Measurements from ENCODE around the gene ZXDB.
"Not testable (repeated sequence)": the region's sequence is repeated elsewhere in the genome, so short reads cannot be mapped to it uniquely, and the experiment has no call there.

DNA sequence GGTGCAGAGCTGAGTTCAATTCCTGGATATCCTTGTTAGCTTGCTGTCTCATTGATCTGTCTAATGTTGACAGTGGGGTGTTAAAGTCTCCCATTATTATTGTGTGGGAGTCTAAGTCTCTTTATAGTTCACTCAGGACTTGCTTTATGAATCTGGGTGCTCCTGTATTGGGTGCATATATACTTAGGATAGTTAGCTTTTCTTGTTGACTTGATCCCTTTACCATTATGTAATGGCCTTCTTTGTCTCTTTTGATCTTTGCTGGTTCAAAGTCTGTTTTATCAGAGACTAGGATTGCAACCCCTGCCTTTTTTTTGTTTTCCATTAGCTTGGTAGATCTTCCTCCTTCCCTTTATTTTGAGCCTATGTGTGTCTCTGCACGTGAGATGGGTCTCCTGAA lies 21.5 kb downstream of the ZXDB start:
- TF ChIP-seq, protein P1, sequence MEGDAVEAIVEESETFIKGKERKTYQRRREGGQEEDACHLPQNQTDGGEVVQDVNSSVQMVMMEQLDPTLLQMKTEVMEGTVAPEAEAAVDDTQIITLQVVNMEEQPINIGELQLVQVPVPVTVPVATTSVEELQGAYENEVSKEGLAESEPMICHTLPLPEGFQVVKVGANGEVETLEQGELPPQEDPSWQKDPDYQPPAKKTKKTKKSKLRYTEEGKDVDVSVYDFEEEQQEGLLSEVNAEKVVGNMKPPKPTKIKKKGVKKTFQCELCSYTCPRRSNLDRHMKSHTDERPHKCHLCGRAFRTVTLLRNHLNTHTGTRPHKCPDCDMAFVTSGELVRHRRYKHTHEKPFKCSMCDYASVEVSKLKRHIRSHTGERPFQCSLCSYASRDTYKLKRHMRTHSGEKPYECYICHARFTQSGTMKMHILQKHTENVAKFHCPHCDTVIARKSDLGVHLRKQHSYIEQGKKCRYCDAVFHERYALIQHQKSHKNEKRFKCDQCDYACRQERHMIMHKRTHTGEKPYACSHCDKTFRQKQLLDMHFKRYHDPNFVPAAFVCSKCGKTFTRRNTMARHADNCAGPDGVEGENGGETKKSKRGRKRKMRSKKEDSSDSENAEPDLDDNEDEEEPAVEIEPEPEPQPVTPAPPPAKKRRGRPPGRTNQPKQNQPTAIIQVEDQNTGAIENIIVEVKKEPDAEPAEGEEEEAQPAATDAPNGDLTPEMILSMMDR (IDR thresholded peaks at IDR 0.05) = not testable (repeated sequence)
- not testable (repeated sequence) for TF ChIP-seq POLR2A (IDR thresholded peaks at IDR 0.05)

Measured in sigmoid colon (tissue), 3 donors.